Left renal pelvis (tissue), 4 donors: Measurements from ENCODE around the gene ZNF695. TPM values are rescaled to one million over a fixed set of nuclear protein-coding genes. Genes with fewer than 3 reads are reported as not detected.
"Not testable (repeated sequence)": the region's sequence is repeated elsewhere in the genome, so short reads cannot be mapped to it uniquely, and the experiment has no call there.

ENCODE experiments used
- DNase-seq, 4 donors: peaks; one replicate each; pipeline ENCODE4 v3.0.0-alpha.2; 2013; ENCODE audit warnings: low read depth in 4 of 4, low spot score in 3 of 4
- polyA plus RNA-seq, 4 donors: library from polyadenylated mRNA; unstranded; fragments of 120-200 nt; gene quantifications; one replicate each; pipeline ENCODE4 v1.2.1, GENCODE V29; 2013; ENCODE audit not compliant: insufficient read length in 4 of 4

Gene ZNF695
- polyA plus RNA-seq: 1 to 10 TPM; 2.7 to 4.1 (median 3.7) TPM

GRCh38 chr1:247007511-247008405, at the start of gene ZNF695:
TSS of gene ZNF695 (minus strand) at chr1:247008057. CDS start at chr1:247007908, 149 bp downstream.
- peak; percentile 80 to 93 (median 86) for DNase-seq

GRCh38 chr1:247056071-247056470, 48.2 kb upstream of the ZNF695 start:
- DNase-seq: no peak

- no peak for DNase-seq
Measured at GRCh38 chr1:247054992-247055415, 47.1 kb upstream of the ZNF695 start.

DNA sequence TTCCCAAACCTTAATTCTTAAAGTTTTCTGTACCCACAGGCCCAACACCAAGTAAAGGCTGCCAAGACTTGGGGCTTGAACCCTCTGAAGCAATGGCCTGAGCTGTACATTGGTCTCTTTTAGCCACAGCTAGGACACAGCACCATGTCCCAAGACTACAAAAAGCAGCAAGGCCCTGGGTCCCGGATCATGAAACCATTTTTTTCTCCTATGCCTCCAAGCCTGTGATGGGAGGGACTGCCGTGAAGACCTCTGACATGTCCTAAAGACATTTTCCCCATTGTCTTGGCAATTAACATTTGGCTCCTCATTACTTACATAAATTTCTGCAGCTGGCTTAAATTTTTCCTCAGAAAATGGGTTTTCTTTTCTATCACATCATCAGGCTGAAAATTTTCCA, 39.8 kb upstream of the ZNF695 start:
- DNase-seq: no peak

DNA sequence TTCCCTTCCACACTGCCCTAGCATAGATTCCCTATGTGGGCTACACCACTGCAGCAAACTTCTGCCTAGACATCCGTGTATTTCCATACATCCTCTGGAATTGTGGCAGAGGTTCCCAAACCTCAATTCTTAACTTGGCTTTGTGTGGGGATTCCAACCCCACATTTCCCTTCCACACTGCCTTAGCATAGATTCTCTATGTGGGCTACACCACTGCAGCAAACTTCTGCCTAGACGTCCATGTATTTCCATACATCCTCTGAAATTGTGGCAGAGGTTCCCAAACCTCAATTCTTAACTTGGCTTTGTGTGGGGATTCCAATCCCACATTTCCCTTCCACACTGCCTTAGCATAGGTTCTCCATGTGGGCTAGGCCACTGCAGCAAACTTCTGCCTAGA, 39.4 kb upstream of the ZNF695 start:
- DNase-seq: no peak

DNA sequence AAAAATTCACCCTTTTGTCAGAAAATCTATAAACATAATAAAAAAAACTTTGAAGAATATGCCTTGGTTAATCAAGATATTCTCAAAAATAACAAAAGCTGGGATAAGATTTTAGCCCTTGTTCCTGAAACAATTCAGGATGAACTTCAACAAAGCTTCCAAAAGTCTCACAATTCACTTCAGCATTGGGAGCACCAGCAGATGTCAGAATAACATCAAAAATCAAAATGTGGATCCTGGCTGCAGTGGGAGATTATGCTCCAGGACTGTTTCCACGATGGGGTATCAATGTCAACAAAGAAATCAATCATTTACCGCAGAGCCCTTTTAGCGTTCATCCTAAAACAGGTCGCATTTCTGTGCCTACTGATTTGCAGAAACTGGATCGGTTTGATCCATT, 35.5 kb upstream of the ZNF695 start:
- no peak for DNase-seq

DNA sequence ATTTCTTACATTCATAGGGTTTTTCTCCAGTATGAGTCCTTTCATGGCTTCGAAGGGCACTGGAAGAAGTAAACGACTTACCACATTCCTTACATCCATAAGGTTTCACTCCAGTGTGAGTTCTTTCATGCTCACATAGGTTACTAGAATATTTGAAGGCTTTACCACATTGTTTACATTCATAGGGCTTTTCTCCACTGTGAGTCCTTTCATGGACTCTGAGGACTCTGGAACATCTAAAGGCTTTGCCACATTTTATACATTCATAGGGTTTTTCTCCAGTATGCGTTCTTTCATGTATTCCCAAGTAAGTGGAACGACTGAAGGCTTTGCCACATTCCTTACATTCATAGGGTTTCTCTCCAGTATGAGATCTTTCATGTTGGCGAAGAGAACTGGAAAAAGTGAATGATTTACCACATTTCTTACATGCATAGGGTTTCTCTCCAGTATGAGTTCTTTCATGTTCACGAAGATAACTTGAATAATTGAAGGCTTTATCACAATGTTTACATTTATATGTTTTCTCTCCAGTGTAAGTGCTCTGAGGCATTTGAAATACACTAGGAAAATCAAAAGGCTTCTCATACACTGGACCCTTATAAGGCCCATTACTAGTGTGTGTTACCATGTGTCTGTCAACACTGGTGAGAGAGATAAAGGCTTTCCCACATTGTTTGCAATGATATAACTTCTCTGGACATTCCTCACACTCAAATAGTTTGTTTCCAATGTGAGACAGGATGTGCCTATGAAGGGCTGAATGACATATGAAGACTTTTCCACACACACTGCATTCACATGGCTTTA, 29.9 kb upstream of the ZNF695 start:
- DNase-seq: no peak

- DNase-seq: not testable (repeated sequence)
Measured at GRCh38 chr1:247032306-247032705, 24.4 kb upstream of the ZNF695 start.

DNA sequence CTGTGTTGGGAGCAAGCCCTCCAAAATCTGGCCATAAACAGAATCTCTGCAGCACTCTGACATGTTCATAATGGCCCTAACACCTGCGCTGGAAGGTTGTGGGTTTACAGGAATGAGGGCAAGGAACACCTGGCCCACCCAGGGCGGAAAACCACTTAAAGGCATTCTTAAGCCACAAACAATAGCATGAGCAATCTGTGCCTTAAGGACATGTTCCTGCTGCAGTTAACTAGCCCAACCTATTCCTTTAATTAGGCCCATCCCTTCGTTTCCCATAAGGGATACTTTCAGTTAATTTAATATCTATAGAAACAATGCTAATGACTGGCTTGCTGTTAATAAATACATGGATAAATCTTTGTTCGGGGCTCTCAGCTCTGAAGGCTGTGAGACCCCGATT, 16.8 kb upstream of the ZNF695 start:
- not testable (repeated sequence) for DNase-seq

DNA sequence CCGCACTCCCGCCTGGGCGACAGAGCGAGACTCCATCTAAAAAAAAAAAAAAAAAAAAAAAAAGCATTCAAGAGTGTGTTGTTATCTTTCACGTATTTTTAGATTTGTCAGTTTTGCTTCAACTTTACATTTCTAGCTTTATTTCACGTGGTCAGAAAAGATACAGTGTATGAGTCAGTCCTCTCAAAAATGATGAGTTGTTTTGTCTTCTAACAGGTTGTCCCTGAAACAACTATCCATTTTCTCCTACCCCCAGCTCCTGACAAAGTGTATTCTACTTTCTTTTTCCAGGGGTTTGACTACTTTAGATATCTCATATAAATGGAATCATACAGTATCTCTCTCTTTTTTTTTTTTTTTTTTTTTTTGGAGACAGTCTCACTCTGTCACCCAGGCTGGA, 5.5 kb upstream of the ZNF695 start:
- no peak for DNase-seq

- no peak for DNase-seq
Measured at GRCh38 chr1:247008406-247008799, 546 bp upstream of the ZNF695 start.

DNA sequence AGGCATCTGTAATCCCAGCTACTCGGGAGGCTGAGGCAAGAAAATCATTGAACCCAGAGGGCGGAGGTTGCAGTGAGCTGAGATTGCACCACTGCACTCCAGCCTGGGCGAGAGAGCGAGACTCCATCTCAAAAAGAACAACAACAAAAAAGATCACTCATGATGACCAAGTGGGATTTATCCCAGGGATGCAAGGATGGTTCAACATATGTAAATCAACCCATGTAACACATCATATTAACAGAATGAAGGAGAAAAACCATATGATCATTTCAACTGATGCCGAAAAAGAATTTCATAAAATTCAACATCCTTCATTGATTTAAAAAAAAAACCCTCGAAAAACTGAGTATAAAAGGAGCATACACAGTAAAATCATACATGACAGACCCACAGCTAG, 3.8 kb downstream of the ZNF695 start:
- DNase-seq: not testable (repeated sequence)

GRCh38 chr1:246989901-246990300, 18.0 kb downstream of the ZNF695 start:
- no peak for DNase-seq

GRCh38 chr1:246988316-246988715, 19.5 kb downstream of the ZNF695 start:
- DNase-seq: no peak

DNA sequence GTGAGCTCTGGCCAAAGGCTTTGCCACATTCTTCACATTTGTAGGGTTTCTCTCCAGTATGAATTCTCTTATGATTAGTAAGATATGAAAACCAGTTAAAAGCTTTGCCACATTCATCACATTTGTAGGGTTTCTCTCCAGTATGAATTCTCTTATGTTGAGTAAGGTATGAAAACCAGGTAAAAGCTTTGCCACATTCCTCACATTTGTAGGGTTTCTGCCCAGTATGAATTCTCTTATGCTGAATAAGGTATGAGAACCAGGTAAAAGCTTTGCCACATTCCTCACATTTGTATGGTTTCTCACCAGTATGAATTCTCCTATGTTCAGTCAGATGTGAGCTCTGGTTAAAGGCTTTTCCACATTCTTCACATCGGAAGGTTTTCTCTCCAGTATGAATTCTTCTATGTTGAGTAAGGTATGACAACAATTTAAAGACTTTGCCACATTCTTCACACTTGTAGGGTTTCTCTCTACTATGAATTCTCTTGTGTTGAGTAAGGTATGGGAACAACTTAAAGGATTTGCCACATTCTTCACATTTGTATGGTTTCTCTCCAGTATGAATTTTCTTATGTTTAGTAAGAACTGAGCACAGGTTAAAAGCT, 20.7 kb downstream of the ZNF695 start:
- DNase-seq: no peak

- no peak for DNase-seq
Measured at GRCh38 chr1:246978785-246979184, 29.1 kb downstream of the ZNF695 start.

DNA sequence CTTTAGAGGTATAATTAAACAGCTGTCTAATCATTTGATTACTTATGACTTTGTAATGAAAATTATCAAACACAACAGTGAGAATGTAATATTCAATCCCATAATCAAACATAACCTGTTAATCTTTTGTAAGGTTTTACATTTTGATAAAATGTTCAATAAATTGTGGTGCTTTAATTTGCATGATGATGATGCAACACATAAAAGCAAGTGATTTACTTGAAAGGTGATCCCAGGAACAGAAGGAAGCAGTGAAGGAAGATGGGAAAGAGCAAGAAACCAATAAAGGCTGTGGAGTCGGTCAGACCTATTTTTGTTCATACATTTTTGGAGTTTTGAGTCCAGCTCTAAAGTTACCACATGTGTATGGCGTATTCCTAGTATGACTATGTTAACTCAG, 29.6 kb downstream of the ZNF695 start:
- DNase-seq: no peak

- no peak for DNase-seq
Measured at GRCh38 chr1:246971969-246972368, 35.9 kb downstream of the ZNF695 start.

- DNase-seq: no peak
Measured at GRCh38 chr1:246971090-246971721, 36.7 kb downstream of the ZNF695 start.

DNA sequence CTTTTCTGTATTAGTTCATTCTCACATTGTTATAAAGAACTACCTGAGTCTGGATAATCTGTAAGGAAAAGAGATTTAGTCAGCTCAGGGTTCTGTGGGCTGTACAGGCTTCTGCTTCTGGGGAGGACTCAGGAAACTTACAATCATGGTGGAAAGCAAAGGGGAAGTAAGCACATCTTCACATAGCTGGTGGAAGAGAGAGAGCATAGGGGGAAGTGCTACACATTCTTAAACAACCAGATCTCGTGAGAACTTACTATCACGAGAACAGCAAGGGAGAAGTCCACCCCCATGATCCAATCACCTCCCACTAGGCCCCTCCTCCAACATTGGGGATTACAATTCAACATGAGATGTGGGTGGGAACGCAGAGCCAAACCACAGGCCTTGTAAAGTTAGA, 38.2 kb downstream of the ZNF695 start:
- DNase-seq: no peak

DNA sequence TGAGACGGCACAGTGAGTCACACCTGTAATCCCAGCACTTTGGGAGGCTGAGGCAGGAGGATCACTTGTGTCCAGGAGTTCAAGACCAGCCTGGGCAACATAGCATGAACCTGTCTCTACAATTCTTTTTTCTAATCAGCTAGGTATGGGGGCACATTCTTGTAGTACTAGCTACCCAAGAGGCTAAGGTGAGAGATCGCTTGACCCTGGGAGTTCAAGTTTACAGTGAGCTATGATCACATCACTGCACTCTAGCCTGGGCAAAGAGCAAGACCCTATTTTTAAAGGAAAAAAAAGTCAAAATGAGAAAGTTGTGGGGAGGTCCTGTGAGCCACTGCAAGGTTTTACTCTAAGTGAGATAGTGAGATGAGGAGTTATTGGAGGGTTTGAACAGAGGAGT, 41.4 kb downstream of the ZNF695 start:
- no peak for DNase-seq
